HG03025 (cell line): ENCODE measurements around the gene SRXN1.

ENCODE experiments used
- ATAC-seq: cut with Tn5 transposase; IDR thresholded peaks from one replicate; pipeline ENCODE4 v1.9.1; 2021; ENCODE audit warnings: mild to moderate bottlenecking, moderate library complexity; ENCODE audit not compliant: unreplicated experiment, low FRiP score

SRXN1 gene

GRCh38 chr20:609371-609964 is 43.5 kb downstream of the SRXN1 start:
- no peak for ATAC-seq

GRCh38 chr20:608970-609369 is 44.0 kb downstream of the SRXN1 start:
- ATAC-seq = no peak

- ATAC-seq = no peak
Measured at GRCh38 chr20:607476-607875, 45.5 kb downstream of the SRXN1 start.

GRCh38 chr20:605237-605636 is 47.8 kb downstream of the SRXN1 start:
- no peak for ATAC-seq

GRCh38 chr20:603116-603640 is 49.8 kb downstream of the SRXN1 start:
- ATAC-seq = no peak

GRCh38 chr20:602111-602970 is 50.7 kb downstream of the SRXN1 start:
- no peak for ATAC-seq

GRCh38 chr20:600736-601135 is 52.3 kb downstream of the SRXN1 start:
- ATAC-seq = no peak

GRCh38 chr20:600141-600540 is 52.9 kb downstream of the SRXN1 start:
- no peak for ATAC-seq

GRCh38 chr20:598133-598850 is 54.7 kb downstream of the SRXN1 start:
- no peak for ATAC-seq

- no peak for ATAC-seq
Measured at GRCh38 chr20:597560-597959, 55.4 kb downstream of the SRXN1 start.
